Stimulated activated CD4-positive, alpha-beta T cell treated with anti-CD3 and anti-CD28 coated beads, Interleukin-1b, Interleukin-23, amount 100 ng/mL, for 24 hours (primary cell): ENCODE measurements around the gene DENND1A.
"Not testable (repeated sequence)": the region's sequence is repeated elsewhere in the genome, so short reads cannot be mapped to it uniquely, and the experiment has no call there.

ENCODE experiments used
- DNase-seq, 4 experiments: peaks; one replicate each; pipeline ENCODE4 v3.0.0-alpha.2; 2020; ENCODE audit warnings: low read depth in 4 of 4, low spot score in 1 of 4

The DENND1A gene

GRCh38 chr9:123402981-123403509, 526.9 kb downstream of the DENND1A start:
- no peak for DNase-seq

- no peak for DNase-seq
Observed at GRCh38 chr9:123401879-123402513, 527.9 kb downstream of the DENND1A start.

GRCh38 chr9:123400926-123401503, 528.9 kb downstream of the DENND1A start:
- DNase-seq: no peak

- DNase-seq: peak in 2 of 4 experiments; percentile 12 to 13
Observed at GRCh38 chr9:123399803-123400378, 530.0 kb downstream of the DENND1A start.

- not testable (repeated sequence) for DNase-seq
Observed at GRCh38 chr9:123398938-123399337, 531.0 kb downstream of the DENND1A start.

- DNase-seq: no peak
Observed at GRCh38 chr9:123397975-123398374, 532.0 kb downstream of the DENND1A start.

- DNase-seq: no peak
Observed at GRCh38 chr9:123395689-123396511, 534.0 kb downstream of the DENND1A start.

GRCh38 chr9:123395276-123395688, 534.6 kb downstream of the DENND1A start:
- no peak for DNase-seq

GRCh38 chr9:123394291-123395235, 535.4 kb downstream of the DENND1A start:
- DNase-seq: no peak

GRCh38 chr9:123392802-123393201, 537.1 kb downstream of the DENND1A start:
- DNase-seq: no peak

GRCh38 chr9:123391946-123392345, 538.0 kb downstream of the DENND1A start:
- no peak for DNase-seq

- no peak for DNase-seq
Observed at GRCh38 chr9:123391233-123391632, 538.7 kb downstream of the DENND1A start.

- DNase-seq: no peak
Observed at GRCh38 chr9:123390337-123391135, 539.4 kb downstream of the DENND1A start.

GRCh38 chr9:123389698-123390097, 540.2 kb downstream of the DENND1A start:
- no peak for DNase-seq

GRCh38 chr9:123389070-123389469, 540.9 kb downstream of the DENND1A start:
- DNase-seq: no peak

GRCh38 chr9:123387686-123388085, 542.2 kb downstream of the DENND1A start:
- DNase-seq: no peak

GRCh38 chr9:123383512-123384170, 546.3 kb downstream of the DENND1A start:
- no peak for DNase-seq

GRCh38 chr9:123382653-123383511, 547.0 kb downstream of the DENND1A start:
- no peak for DNase-seq
